ENCODE measurements around the gene NCOA3. TPM values are rescaled to one million over a fixed set of nuclear protein-coding genes. Genes with fewer than 3 reads are reported as not detected.

The NCOA3 gene
- total RNA-seq, 1 experiment from 2014 or later: 68.6 TPM

GRCh38 chr20:47678536-47678935 is 176.8 kb downstream of the NCOA3 start:
- TF ChIP-seq CTCF (IDR thresholded peaks at IDR 0.05; ENCODE audit: unreplicated experiment): no peak
- ChIA-PET POLR2A (interaction anchor here (0.6 to 1.3 kb wide), 3 partner anchors 245 to 942 kb away, joined by 3 to 4 read pairs (median 4); no protein-coding TSS in a partner anchor), CTCF (interaction anchor here (0.5 to 6.2 kb wide), 24 partner anchors 13 to 1529 kb away, joined by 3 to 97 read pairs (median 4); no protein-coding TSS in a partner anchor)
- Mint-ChIP-seq H3K27ac (ENCODE audit: low read depth, unreplicated experiment) (no peak overlapping the region), H3K27me3 (ENCODE audit: insufficient read depth, unreplicated experiment) (no peaks in the 10 kb centered on the region), H3K4me1 (ENCODE audit: insufficient read depth, unreplicated experiment) (no peaks in the 10 kb centered on the region), H3K4me3 (ENCODE audit: unreplicated experiment) (no peak overlapping the region), H3K9me3 (ENCODE audit: unreplicated experiment) (no peaks in the 10 kb centered on the region), H3K36me3 (ENCODE audit: insufficient read depth, unreplicated experiment) (peaks cover 39% of the 10 kb centered on the region)
- intact Hi-C loops (cut with micrococcal nuclease): loop anchor here (1.0 to 5.0 kb wide), 3 partner anchors 104 to 943 kb away; no protein-coding TSS in a partner anchor
- BruUV-seq (replicated peaks): no TSS peak
- no peak for DNase-seq (ENCODE audit: unreplicated experiment)

GRCh38 chr20:47679462-47679861 is 177.8 kb downstream of the NCOA3 start:
- no TSS peak for BruUV-seq (replicated peaks)
- intact Hi-C loops (cut with micrococcal nuclease): loop anchor here (5.0 kb wide), 1 partner anchor 103 kb away; no protein-coding TSS in a partner anchor

GRCh38 chr20:47680804-47681529 is 179.3 kb downstream of the NCOA3 start:
- H3K27me3 Mint-ChIP-seq (ENCODE audit: insufficient read depth, unreplicated experiment): no peaks in the 10 kb centered on the region
- peaks cover 56% of the 10 kb centered on the region for H3K36me3 Mint-ChIP-seq (ENCODE audit: insufficient read depth, unreplicated experiment)
- no peak overlapping the region for H3K27ac Mint-ChIP-seq (ENCODE audit: low read depth, unreplicated experiment)
- H3K4me1 Mint-ChIP-seq (ENCODE audit: insufficient read depth, unreplicated experiment): no peaks in the 10 kb centered on the region
- CTCF ChIA-PET: interaction anchor here (1.1 to 5.6 kb wide), 5 partner anchors 10 to 940 kb away, joined by 3 to 81 read pairs (median 19); no protein-coding TSS in a partner anchor
- BruUV-seq (replicated peaks): no TSS peak
- no peak for DNase-seq (ENCODE audit: unreplicated experiment)
- intact Hi-C loops (cut with micrococcal nuclease): no loop called here
- H3K9me3 Mint-ChIP-seq (ENCODE audit: unreplicated experiment): no peaks in the 10 kb centered on the region
- TF ChIP-seq CTCF (IDR thresholded peaks at IDR 0.05; ENCODE audit: unreplicated experiment): no peak
- H3K4me3 Mint-ChIP-seq (ENCODE audit: unreplicated experiment): no peak overlapping the region
- POLR2A ChIA-PET: interaction anchor here (0.6 to 1.7 kb wide), 4 partner anchors 8 to 1283 kb away, joined by 3 to 5 read pairs (median 4); no protein-coding TSS in a partner anchor

More at GRCh38 chr20:47679462-47679861, 177.8 kb downstream of the NCOA3 start:
- ChIA-PET POLR2A (no interaction called here), CTCF (interaction anchor here (0.6 to 6.2 kb wide), 8 partner anchors 12 to 1333 kb away, joined by 3 to 97 read pairs (median 16); no protein-coding TSS in a partner anchor)
- DNase-seq (ENCODE audit: unreplicated experiment): no peak
- H3K9me3 Mint-ChIP-seq (ENCODE audit: unreplicated experiment): no peaks in the 10 kb centered on the region
- no peaks in the 10 kb centered on the region for H3K4me1 Mint-ChIP-seq (ENCODE audit: insufficient read depth, unreplicated experiment)
- H3K36me3 Mint-ChIP-seq (ENCODE audit: insufficient read depth, unreplicated experiment): peaks cover 43% of the 10 kb centered on the region
- peak overlapping the region; percentile 21 for H3K27ac Mint-ChIP-seq (ENCODE audit: low read depth, unreplicated experiment)
- H3K4me3 Mint-ChIP-seq (ENCODE audit: unreplicated experiment): no peak overlapping the region
- no peak for TF ChIP-seq CTCF (IDR thresholded peaks at IDR 0.05; ENCODE audit: unreplicated experiment)
- no peaks in the 10 kb centered on the region for H3K27me3 Mint-ChIP-seq (ENCODE audit: insufficient read depth, unreplicated experiment)

GRCh38 chr20:47682028-47682783 is 180.5 kb downstream of the NCOA3 start:
- ChIA-PET CTCF (interaction anchor here (0.5 to 5.6 kb wide), 8 partner anchors 9 to 940 kb away, joined by 3 to 81 read pairs (median 3); no protein-coding TSS in a partner anchor), POLR2A (interaction anchor here (1.2 kb wide), 1 partner anchor 864 kb away, joined by 3 read pairs; no protein-coding TSS in a partner anchor)
- TF ChIP-seq CTCF (IDR thresholded peaks at IDR 0.05; ENCODE audit: unreplicated experiment): no peak
- H3K9me3 Mint-ChIP-seq (ENCODE audit: unreplicated experiment): no peaks in the 10 kb centered on the region
- BruUV-seq (replicated peaks): no TSS peak
- no peaks in the 10 kb centered on the region for H3K27me3 Mint-ChIP-seq (ENCODE audit: insufficient read depth, unreplicated experiment)
- peaks cover 50% of the 10 kb centered on the region for H3K36me3 Mint-ChIP-seq (ENCODE audit: insufficient read depth, unreplicated experiment)
- no peak overlapping the region for H3K27ac Mint-ChIP-seq (ENCODE audit: low read depth, unreplicated experiment)
- H3K4me3 Mint-ChIP-seq (ENCODE audit: unreplicated experiment): no peak overlapping the region
- no peaks in the 10 kb centered on the region for H3K4me1 Mint-ChIP-seq (ENCODE audit: insufficient read depth, unreplicated experiment)
- intact Hi-C loops (cut with micrococcal nuclease): no loop called here
- no peak for DNase-seq (ENCODE audit: unreplicated experiment)

Data from MCF 10A (cell line).